DMS153 (cell line): ENCODE results near the gene PAM.
"Not testable (repeated sequence)": the region's sequence is repeated elsewhere in the genome, so short reads cannot be mapped to it uniquely, and the experiment has no call there.

Experiments used
- DNase-seq: peaks from one replicate; lab custom pipeline; 2025; lab: John Stamatoyannopoulos, UW

Gene PAM

DNA sequence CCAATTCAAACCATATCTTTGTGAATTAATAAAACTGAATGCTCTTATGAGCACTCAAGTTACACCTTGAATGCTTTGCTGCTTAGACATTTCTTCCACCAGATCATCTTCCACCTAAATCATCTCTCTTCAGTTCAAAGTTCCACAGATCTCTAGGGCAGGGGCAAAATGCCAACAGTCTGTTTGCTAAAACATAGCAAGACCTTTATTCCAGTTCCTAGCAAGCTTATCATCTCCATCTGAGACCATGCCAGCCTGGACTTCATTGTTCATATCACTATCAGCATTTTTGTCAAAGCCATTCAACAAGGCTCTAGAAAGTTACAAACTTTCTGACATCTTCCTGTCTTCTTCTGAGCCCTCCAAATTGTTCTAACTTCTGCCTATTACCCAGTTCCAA lies 245.0 kb downstream of the PAM start:
- no peak for DNase-seq

DNA sequence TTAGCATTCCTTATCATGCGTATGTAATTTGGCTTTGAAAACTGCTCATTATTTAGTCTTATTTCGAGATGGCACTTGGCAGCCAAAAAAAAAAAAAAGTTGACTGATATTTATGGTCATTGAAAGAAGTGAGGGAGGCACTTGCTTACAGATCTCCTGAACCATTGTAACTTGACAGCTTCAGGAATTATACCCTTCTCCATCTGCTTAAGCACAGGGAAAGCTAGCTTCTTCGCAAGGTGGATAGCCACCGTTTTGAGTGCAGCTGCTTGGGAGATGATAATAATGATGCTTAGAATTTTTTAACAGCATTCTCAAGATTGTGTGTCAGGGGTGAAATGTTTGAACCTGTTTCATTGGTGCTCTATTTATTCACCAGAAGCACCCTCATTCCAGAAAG lies 248.8 kb downstream of the PAM start:
- DNase-seq: no peak

DNA sequence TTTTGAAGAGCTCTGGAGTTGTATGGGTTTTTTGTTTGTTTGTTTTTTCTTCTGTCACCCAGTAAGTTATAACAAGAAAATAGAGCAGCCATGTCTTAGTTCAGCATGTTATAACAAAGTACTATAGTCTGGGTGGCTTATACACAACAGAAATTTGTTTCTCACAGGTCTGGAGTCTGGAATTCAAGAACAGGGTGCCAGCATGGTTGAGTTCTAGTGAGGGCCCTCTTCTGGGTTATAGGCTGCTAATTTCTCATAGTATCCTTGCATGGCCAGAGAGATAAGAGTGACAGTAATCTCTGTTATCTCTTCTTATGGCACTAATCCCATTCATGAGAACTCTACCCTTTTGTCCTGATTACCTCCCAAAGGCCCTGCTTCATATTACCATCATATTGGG lies 250.2 kb downstream of the PAM start:
- no peak for DNase-seq

GRCh38 chr5:103006921-103007320 lies 251.8 kb downstream of the PAM start:
- DNase-seq: no peak

- DNase-seq: no peak
These were observed 255.1 kb downstream of the PAM start for GRCh38 chr5:103010168-103010567.

DNA sequence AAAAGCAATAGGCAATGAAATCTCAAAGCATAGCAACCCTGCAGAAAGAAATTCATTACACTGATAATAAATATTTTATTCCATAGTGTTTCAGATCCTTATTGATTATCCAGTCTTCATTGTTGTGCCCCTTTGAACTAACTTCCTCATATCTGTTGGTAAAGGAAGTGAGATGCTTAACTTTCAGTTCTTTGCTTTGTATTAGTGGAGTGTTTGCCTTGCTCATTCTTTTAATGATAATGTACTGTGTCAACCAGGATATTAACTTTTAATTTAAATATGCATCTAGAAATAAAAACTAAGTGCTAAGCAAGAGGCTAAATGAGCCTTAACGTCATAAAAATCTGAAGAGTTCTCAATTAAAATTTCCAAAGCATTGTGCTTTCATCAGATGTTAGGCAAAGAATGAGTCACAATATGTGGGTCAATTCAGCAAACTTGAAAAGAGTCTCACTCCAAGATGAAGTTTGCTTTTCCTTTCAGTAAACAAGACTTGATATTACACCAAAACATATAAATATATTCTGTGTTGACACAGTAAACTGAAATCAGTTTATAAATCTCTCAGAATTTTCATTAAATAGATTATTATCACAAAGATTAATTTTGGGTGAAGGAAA lies 258.9 kb downstream of the PAM start:
- peak; percentile 25 for DNase-seq

GRCh38 chr5:103014983-103015382 lies 259.9 kb downstream of the PAM start:
- no peak for DNase-seq

- DNase-seq: no peak
These were observed 261.1 kb downstream of the PAM start for GRCh38 chr5:103016167-103016566.

GRCh38 chr5:103019804-103020203 lies 264.7 kb downstream of the PAM start:
- no peak for DNase-seq

- DNase-seq: no peak
These were observed 266.2 kb downstream of the PAM start for GRCh38 chr5:103021314-103021713.

DNA sequence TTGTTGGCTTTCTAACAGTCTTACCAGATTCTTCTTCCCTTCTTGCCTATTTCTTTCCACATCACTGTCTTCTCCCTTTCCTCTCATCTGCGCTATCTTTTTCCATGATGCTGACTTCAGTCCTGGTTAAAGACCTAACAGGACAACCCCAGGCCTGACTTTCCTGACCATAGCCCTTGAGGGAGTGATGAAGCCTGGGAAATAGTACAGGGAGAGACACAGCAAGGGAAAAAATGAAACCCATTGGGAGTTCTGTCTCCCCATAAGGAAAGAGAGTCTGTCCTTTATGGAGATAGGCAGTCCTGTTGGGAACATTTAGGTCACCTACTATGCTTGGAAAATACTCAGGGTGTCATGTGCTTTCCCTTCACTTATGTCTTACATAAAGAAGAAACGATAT lies 272.2 kb downstream of the PAM start:
- no peak for DNase-seq

DNA sequence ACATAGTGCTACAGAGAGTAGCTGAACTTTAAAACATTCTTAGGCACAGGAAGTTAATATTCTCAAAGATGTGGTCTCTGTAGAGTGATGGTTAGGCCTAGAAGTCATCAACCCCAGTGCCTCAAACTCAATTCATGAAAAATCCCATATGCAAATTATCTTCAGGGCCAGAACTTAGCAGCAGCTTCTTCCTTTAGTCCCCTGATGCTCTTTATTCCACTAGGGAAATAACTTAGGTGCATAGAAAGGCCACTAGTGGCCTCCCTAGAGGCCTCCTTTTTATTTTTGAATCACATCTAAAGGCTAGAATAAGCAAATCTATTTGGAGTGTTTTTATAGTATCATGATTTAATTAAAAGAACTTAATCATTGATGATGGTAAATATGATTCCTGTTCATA lies 276.5 kb downstream of the PAM start:
- no peak for DNase-seq

- DNase-seq: no peak
These were observed 278.6 kb downstream of the PAM start for GRCh38 chr5:103033696-103034095.

DNA sequence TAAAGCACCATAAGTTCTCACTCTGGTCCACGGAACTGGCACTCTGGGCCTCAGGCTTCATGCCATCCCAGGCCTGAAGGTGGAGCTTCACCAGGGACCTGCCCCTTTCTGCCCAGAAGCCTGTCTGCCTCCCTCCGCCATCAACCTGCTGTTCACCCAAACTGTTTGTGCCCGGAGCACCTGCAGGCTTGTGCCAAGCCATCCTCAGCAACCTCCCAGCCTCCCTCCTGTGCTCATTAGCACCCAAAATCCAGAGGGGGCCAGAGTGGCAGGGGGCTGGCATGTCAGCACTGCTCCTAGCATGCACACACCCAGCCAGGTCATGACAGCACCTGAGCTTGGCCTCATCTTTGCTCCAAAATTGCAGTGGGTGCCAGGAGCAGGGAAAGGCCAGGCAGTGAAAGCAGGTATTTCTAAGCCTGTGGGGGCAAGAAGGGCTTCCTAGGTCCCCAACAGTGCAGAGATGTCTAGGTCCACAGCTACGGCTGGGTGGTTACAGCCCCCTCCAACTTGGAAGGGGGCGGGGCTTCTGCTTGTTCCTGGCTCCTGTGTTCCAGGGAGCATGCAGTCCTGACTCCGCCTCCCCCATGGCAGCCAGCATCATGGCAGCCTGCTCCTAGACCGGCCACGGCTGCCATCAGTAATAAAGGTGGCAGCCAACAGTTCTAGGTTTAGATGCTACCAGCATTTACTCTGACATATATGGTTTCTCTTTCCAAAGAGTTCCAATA lies 279.7 kb downstream of the PAM start:
- no peak for DNase-seq

- no peak for DNase-seq
These were observed 280.6 kb downstream of the PAM start for GRCh38 chr5:103035701-103036100.

DNA sequence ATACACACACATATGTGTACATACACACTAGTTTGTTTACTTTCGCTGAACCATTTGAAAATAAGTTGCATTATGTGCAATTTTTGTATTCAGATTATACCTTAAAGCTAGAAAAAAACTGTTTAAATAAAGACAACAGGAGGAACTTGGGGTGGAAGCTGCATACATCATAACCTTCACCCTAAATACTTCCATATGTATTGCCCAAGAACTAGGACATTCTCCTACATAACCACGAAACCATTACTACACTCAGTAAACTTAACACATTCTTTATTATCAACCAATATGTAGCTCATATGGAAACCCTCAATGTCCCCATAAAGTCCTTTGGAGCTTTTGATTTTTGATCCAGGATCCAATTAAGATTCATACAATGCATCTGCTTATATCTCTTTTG lies 281.5 kb downstream of the PAM start:
- no peak for DNase-seq

- DNase-seq: no peak
These were observed 282.8 kb downstream of the PAM start for GRCh38 chr5:103037673-103038455.

- DNase-seq: no peak
These were observed 286.1 kb downstream of the PAM start for GRCh38 chr5:103041071-103041676.

DNA sequence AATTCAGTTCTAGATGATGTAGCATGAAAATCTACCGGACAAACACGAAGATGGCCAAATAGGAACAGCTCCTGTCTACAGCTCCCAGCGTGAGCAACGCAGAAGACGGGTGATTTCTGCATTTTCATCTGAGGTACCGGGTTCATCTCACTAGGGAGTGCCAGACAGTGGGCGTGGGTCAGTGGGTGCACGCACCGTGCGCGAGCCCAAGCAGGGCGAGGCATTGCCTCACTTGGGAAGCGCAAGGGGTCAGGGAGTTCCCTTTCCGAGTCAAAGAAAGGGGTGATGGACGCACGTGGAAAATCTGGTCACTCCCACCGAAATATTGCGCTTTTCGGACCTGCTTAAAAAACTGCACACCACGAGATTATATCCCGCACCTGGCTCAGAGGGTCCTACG lies 291.6 kb downstream of the PAM start:
- DNase-seq: not testable (repeated sequence)

GRCh38 chr5:103057208-103058130 lies 302.4 kb downstream of the PAM start:
- DNase-seq: no peak

DNA sequence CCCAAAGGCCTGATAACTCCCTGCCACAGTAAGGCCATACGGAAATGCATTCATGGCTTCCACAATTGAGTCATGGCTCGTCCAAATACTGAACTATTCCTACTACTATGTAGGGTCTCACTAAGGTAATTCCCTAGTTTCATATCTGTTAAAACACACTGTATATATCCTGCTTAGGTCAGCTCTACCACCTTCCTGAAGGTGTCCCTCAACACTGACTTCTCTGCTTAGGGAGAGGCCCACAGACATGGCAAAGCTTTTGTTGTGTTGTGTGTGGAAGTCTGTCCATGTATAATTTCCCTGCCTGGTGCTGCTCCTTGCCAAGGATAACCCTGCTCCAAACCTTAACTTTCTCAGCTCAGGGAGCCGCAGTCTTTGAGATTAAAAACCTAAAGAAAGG lies 304.4 kb downstream of the PAM start:
- no peak for DNase-seq
